A673 (cell line): Measurements from ENCODE around the gene KIRREL3. TPM values are rescaled to one million over a fixed set of nuclear protein-coding genes. Genes with fewer than 3 reads are reported as not detected.
A peak's percentile ranks its signal among the peaks of the same experiment; 100 is the strongest.

Experiments
- BruUV-seq: library from RNA; stranded (reverse); fragments of 400-500 nt; replicated peaks from 2 replicates; lab custom pipeline; 2021; lab: Mats Ljungman, UMichigan
- CTCF ChIA-PET: fragments of 300-600 bp; sonication (Branson Sonifier 250); formaldehyde crosslinking; loops from one replicate; lab custom pipeline; 2022; ENCODE audit warnings: antibody characterized with exemption; lab: Charles Lee
- POLR2A ChIA-PET: fragments of 300-600 bp; sonication (Branson Sonifier 250); formaldehyde crosslinking; loops from one replicate; lab custom pipeline; 2022; ENCODE audit warnings: antibody characterized with exemption; ENCODE audit not compliant: low non-redundant PET; lab: Charles Lee
- DNase-seq: peaks from one replicate; pipeline ENCODE4 v3.0.0-alpha.2; 2015; ENCODE audit warnings: low spot score
- H3K27ac ChIP-seq: fragments of 200-600 bp; sonication (generic); 2 replicates; pipeline ENCODE4 v1.5.1; 2016; ENCODE audit warnings: mixed run types, low read depth, mild to moderate bottlenecking, mixed read lengths, antibody characterized with exemption, low read length; ENCODE audit not compliant: poor library complexity, severe bottlenecking
- H3K27me3 ChIP-seq: fragments of 200-600 bp; sonication (generic); replicated peaks from 2 replicates; pipeline ENCODE4 v1.6.1; 2017; ENCODE audit warnings: mixed run types, low read depth, mild to moderate bottlenecking, mixed read lengths, antibody characterized with exemption, low read length; ENCODE audit not compliant: insufficient read depth, poor library complexity
- H3K36me3 ChIP-seq: fragments of 200-600 bp; sonication (generic); 2 replicates; pipeline ENCODE4 v1.6.1; 2016; ENCODE audit warnings: mixed run types, mild to moderate bottlenecking, mixed read lengths, antibody characterized with exemption, low read length; ENCODE audit not compliant: insufficient read depth, poor library complexity, severe bottlenecking
- H3K4me1 ChIP-seq: fragments of 200-600 bp; sonication (generic); 2 replicates; pipeline ENCODE4 v1.6.1; 2017; ENCODE audit warnings: mixed run types, mild to moderate bottlenecking, mixed read lengths, antibody characterized with exemption, low read length; ENCODE audit not compliant: insufficient read depth, poor library complexity, severe bottlenecking
- H3K4me3 ChIP-seq: fragments of 200-600 bp; sonication (generic); 2 replicates; pipeline ENCODE4 v1.5.1; 2016; ENCODE audit warnings: low read depth, mixed run types, mild to moderate bottlenecking, mixed read lengths, low read length; ENCODE audit not compliant: poor library complexity, severe bottlenecking
- H3K9me3 ChIP-seq: fragments of 200-600 bp; sonication (generic); 2 replicates; pipeline ENCODE4 v1.6.1; 2016; ENCODE audit warnings: mixed run types, low read depth, mild to moderate bottlenecking, mixed read lengths, antibody characterized with exemption, low read length; ENCODE audit not compliant: poor library complexity, severe bottlenecking
- CTCF ChIP-seq: fragments of 300-800, 200-600 bp; sonication (generic); conservative IDR thresholded peaks from 2 replicates; pipeline ENCODE4 v1.5.1; 2017; ENCODE audit warnings: low read depth, mild to moderate bottlenecking, antibody characterized with exemption, low read length, moderate library complexity, mixed read lengths
- EZH2 ChIP-seq: fragments of 200-600 bp; sonication (generic); IDR thresholded peaks from 2 replicates; pipeline ENCODE4 v1.6.1; 2017; ENCODE audit warnings: borderline replicate concordance, low read depth, mild to moderate bottlenecking, mixed read lengths, antibody characterized with exemption, low read length; ENCODE audit not compliant: poor library complexity, severe bottlenecking
- intact Hi-C: fragments of 100-400 bp; cut with micrococcal nuclease; formaldehyde crosslinking; loops from one replicate; pipeline ENCODE4 v1.10.0; 2022; ENCODE audit not compliant: unreplicated experiment
- total RNA-seq: library from RNA; stranded (reverse); gene quantifications from 2 replicates; pipeline ENCODE4 v1.2.3, GENCODE V29; 2021

Gene KIRREL3
- total RNA-seq, 1 experiment from 2014 or later, result not detected

- CTCF ChIA-PET, result no interaction called here
- intact Hi-C loops, result no loop called here
- H3K4me3 ChIP-seq, result no peak overlapping the region
Measured at GRCh38 chr11:126790550-126791081, 210.0 kb downstream of the KIRREL3 start.

GRCh38 chr11:126782810-126783209, 217.8 kb downstream of the KIRREL3 start:
- intact Hi-C loops, result no loop called here
- no peaks in the 10 kb centered on the region for H3K4me1 ChIP-seq
- ChIA-PET CTCF (no interaction called here), POLR2A (no interaction called here)
- no peak for TF ChIP-seq CTCF
- TF ChIP-seq EZH2, result no peak
- no peaks in the 10 kb centered on the region for H3K9me3 ChIP-seq
- H3K4me3 ChIP-seq, result no peak overlapping the region
- BruUV-seq, result no TSS peak
- no peak overlapping the region for H3K27ac ChIP-seq
- H3K36me3 ChIP-seq, result no peaks in the 10 kb centered on the region
- no peak for DNase-seq
- H3K27me3 ChIP-seq, result peaks cover 61% of the 10 kb centered on the region

More at GRCh38 chr11:126790550-126791081, 210.0 kb downstream of the KIRREL3 start:
- Histone ChIP-seq H3K4me1 (no peaks in the 10 kb centered on the region), H3K9me3 (no peaks in the 10 kb centered on the region), H3K36me3 (no peaks in the 10 kb centered on the region), H3K27ac (no peak overlapping the region), H3K27me3 (peaks cover 12% of the 10 kb centered on the region)
- DNase-seq, result peak; percentile 18
- BruUV-seq, result no TSS peak
- no peak for TF ChIP-seq EZH2
- TF ChIP-seq CTCF, result no peak
- POLR2A ChIA-PET, result no interaction called here

- BruUV-seq, result no TSS peak
- Histone ChIP-seq H3K4me1 (no peaks in the 10 kb centered on the region), H3K36me3 (no peaks in the 10 kb centered on the region), H3K9me3 (no peaks in the 10 kb centered on the region), H3K27me3 (peaks cover 69% of the 10 kb centered on the region), H3K27ac (no peak overlapping the region), H3K4me3 (no peak overlapping the region)
- ChIA-PET POLR2A (no interaction called here), CTCF (no interaction called here)
- intact Hi-C loops, result no loop called here
- TF ChIP-seq CTCF (no peak), EZH2 (no peak)
- no peak for DNase-seq
Measured at GRCh38 chr11:126781942-126782341, 218.6 kb downstream of the KIRREL3 start.
